HUES64 (cell line): ENCODE data around the gene SPCS1.

Experiments used
- H3K27ac ChIP-seq: 2 replicates; pipeline ENCODE4 v1.7.0; 2013; ENCODE audit warnings: low read depth, low read length, inconsistent platforms
- H3K27me3 ChIP-seq: 2 replicates; pipeline ENCODE4 v1.6.1; 2013; ENCODE audit warnings: mild to moderate bottlenecking, low read length; ENCODE audit not compliant: insufficient read depth
- H3K36me3 ChIP-seq: 2 replicates; pipeline ENCODE4 v1.6.1; 2013; ENCODE audit warnings: mild to moderate bottlenecking, low read length; ENCODE audit not compliant: insufficient read depth
- H3K4me1 ChIP-seq: 2 replicates; pipeline ENCODE4 v1.6.1; 2013; ENCODE audit warnings: mild to moderate bottlenecking, low read length, moderate library complexity; ENCODE audit not compliant: insufficient read depth
- H3K4me3 ChIP-seq: 2 replicates; pipeline ENCODE4 v1.5.1; 2013; ENCODE audit warnings: mild to moderate bottlenecking, low read length, moderate library complexity
- H3K9ac ChIP-seq: 2 replicates; pipeline ENCODE4 v1.6.1; 2013; ENCODE audit warnings: mild to moderate bottlenecking, low read depth, low read length
- H3K9me3 ChIP-seq: 2 replicates; pipeline ENCODE4 v1.6.1; 2013; ENCODE audit warnings: low read depth, low read length; ENCODE audit not compliant: insufficient read depth
- WGBS: fragments of 150-250, 120-280 bp; methylation state at CpG from one replicate; pipeline ENCODE4 v1.1.7; 2013; ENCODE audit warnings: missing lambda C conversion rate; 5-methylcytosine and 5-hydroxymethylcytosine counted together

SPCS1 gene

DNA sequence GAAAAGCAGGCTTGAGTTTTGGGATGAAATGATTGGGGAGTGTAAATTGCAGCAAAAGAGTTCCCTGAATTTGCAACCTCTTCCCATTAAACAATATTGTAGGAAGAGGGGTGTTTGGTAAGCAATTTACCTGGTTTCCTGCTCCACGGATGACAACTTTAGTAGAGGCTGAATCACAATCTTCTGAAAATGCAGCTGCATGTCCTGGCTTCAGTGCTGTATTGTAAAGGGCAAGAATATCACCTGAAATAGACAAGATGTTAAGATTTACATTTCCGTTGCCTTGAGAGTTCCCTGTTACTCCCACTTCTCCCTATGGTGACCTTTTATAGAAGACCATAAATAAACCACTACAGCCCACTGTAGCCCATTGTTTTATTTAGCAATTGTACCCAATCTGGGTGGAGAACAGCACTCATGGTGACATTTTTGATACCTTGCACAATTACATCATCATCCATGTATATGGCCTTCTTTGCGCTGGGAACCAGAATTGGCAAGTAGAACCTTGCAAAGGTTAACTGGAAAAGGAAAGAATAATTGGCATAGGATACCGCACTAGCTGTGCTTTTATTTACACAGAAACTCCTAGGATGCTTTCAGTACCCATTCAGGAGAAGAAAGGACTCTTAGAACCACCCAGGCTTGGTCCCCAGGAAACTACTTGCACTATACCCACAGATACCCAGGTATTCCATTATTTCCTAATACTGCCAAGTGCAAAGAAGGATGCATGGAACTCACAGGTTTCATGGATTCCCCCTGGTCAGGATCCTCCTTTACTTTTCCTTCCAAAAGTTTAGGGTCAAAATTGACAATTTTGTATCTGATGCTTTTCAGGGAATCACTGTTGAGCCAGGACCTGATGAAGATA is 9.9 kb upstream of the SPCS1 start:
- no peak overlapping the region for H3K27ac ChIP-seq
- H3K9me3 ChIP-seq: no peaks in the 10 kb centered on the region
- H3K36me3 ChIP-seq: peaks cover 85% of the 10 kb centered on the region
- no peak overlapping the region for H3K9ac ChIP-seq
- 92% methylated on average over 4 of the region's 4 CpGs for WGBS
- no peaks in the 10 kb centered on the region for H3K4me1 ChIP-seq
- H3K27me3 ChIP-seq: no peaks in the 10 kb centered on the region
- no peak overlapping the region for H3K4me3 ChIP-seq

GRCh38 chr3:52696830-52697631 is 8.9 kb upstream of the SPCS1 start:
- no peak overlapping the region for H3K4me3 ChIP-seq

DNA sequence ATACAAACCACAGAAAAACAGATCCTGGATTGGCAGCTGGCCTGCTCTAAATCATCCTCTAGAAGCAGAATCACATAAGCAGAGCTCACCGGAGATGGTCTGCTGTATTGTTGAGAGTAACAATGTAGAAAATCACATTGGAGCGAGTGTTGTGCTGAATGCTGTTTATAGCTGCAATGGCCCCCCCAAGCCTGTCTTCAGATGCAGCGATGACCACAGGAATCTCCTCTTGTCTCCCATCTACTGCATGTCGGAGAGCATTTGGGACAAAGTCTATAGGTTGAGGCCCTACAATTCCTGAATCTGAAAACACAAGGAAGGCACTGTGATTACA is 8.3 kb upstream of the SPCS1 start:
- 95% methylated on average over 4 of the region's 4 CpGs for WGBS
- Histone ChIP-seq H3K4me1 (no peaks in the 10 kb centered on the region), H3K27ac (no peak overlapping the region), H3K9ac (no peak overlapping the region), H3K27me3 (no peaks in the 10 kb centered on the region), H3K36me3 (peaks cover 70% of the 10 kb centered on the region), H3K9me3 (no peaks in the 10 kb centered on the region), H3K4me3 (no peak overlapping the region)

More at GRCh38 chr3:52696830-52697631, 8.9 kb upstream of the SPCS1 start:
- H3K27ac ChIP-seq: no peak overlapping the region; the same call in 1 of the 2 replicates
- H3K27me3 ChIP-seq: no peaks in the 10 kb centered on the region
- WGBS: 97% methylated on average over 2 of the region's 2 CpGs
- no peaks in the 10 kb centered on the region for H3K9me3 ChIP-seq
- peaks cover 75% of the 10 kb centered on the region for H3K36me3 ChIP-seq
- H3K4me1 ChIP-seq: no peaks in the 10 kb centered on the region
- H3K9ac ChIP-seq: no peak overlapping the region

GRCh38 chr3:52703341-52703740 is 2.6 kb upstream of the SPCS1 start:
- Histone ChIP-seq H3K36me3 (peaks cover 23% of the 10 kb centered on the region), H3K4me3 (no peak overlapping the region), H3K9me3 (no peaks in the 10 kb centered on the region), H3K4me1 (peaks cover 5% of the 10 kb centered on the region; the same call in 1 of the 2 replicates), H3K27ac (no peak overlapping the region), H3K9ac (no peak overlapping the region), H3K27me3 (no peaks in the 10 kb centered on the region)
- WGBS: 94% methylated on average over 5 of the region's 7 CpGs

- Histone ChIP-seq H3K27me3 (no peaks in the 10 kb centered on the region), H3K36me3 (peaks cover 26% of the 10 kb centered on the region), H3K27ac (no peak overlapping the region), H3K9ac (peak overlapping the region; percentile 92), H3K9me3 (no peaks in the 10 kb centered on the region), H3K4me1 (peaks cover 5% of the 10 kb centered on the region; the same call in 1 of the 2 replicates), H3K4me3 (peak overlapping the region; percentile 100)
- 8% methylated on average over 22 of the region's 22 CpGs for WGBS
These were observed 1.1 kb upstream of the SPCS1 start for GRCh38 chr3:52704611-52705437.

DNA sequence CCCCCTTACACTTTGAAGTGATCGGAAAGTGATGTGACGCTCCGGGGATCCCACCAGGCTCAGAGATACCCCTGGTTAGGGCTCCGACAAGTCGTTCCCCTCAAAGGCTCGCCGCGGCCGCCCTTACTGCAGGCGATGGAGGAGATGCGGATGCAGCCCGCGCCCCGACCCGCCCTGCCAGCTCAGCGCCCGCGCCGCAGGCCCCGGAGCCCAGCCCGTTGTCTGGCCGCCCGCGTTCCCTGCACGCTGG is 543 bp upstream of the SPCS1 start:
- Histone ChIP-seq H3K27me3 (no peaks in the 10 kb centered on the region), H3K9me3 (no peaks in the 10 kb centered on the region), H3K4me3 (peak overlapping the region; percentile 100), H3K36me3 (peaks cover 24% of the 10 kb centered on the region), H3K4me1 (peaks cover 5% of the 10 kb centered on the region; the same call in 1 of the 2 replicates), H3K27ac (peak overlapping the region; percentile 81), H3K9ac (peak overlapping the region; percentile 92)
- WGBS: under 1% methylated on average over 25 of the region's 25 CpGs

DNA sequence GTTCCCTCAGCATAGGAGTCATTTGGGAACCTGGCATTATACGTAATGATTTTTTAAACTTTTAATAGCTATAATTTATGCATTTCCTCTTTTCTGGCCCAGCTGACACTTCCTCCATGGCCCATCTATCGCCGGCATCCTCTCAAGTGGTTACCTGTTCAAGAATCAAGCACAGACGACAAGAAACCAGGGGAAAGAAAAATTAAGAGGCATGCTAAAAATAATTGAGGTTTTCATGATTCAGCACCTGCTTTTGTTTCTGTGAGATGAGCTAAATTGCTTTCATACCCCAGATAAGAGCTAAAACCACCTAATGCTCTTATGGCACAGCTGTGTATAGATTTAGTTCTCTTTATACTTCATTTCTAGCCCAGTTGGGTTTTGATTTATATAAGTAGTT is 1.7 kb downstream of the SPCS1 start:
- Histone ChIP-seq H3K9ac (no peak overlapping the region), H3K4me3 (peak overlapping the region; percentile 100; the same call in 1 of the 2 replicates), H3K36me3 (peaks cover 44% of the 10 kb centered on the region), H3K4me1 (peaks cover 5% of the 10 kb centered on the region; the same call in 1 of the 2 replicates), H3K9me3 (no peaks in the 10 kb centered on the region), H3K27ac (no peak overlapping the region), H3K27me3 (no peaks in the 10 kb centered on the region)
- 99% methylated on average over 3 of the region's 4 CpGs for WGBS

GRCh38 chr3:52710512-52710911 is 4.6 kb downstream of the SPCS1 start:
- Histone ChIP-seq H3K4me1 (no peaks in the 10 kb centered on the region), H3K9me3 (no peaks in the 10 kb centered on the region), H3K27ac (no peak overlapping the region), H3K4me3 (no peak overlapping the region), H3K9ac (no peak overlapping the region), H3K27me3 (no peaks in the 10 kb centered on the region), H3K36me3 (peaks cover 45% of the 10 kb centered on the region)
- whole genome bisulfite sequencing: 80% methylated on average over 1 of the region's 2 CpGs

GRCh38 chr3:52712291-52713212 is 6.6 kb downstream of the SPCS1 start:
- WGBS: 95% methylated on average over 17 of the region's 17 CpGs
- H3K27me3 ChIP-seq: no peaks in the 10 kb centered on the region
- no peaks in the 10 kb centered on the region for H3K9me3 ChIP-seq
- no peak overlapping the region for H3K4me3 ChIP-seq
- H3K36me3 ChIP-seq: peaks cover 44% of the 10 kb centered on the region
- H3K27ac ChIP-seq: no peak overlapping the region
- H3K9ac ChIP-seq: no peak overlapping the region
- H3K4me1 ChIP-seq: no peaks in the 10 kb centered on the region
